CD14-positive monocyte (primary cell): ENCODE data around the gene ASZ1. TPM values are rescaled to one million over a fixed set of nuclear protein-coding genes. Genes with fewer than 3 reads are reported as not detected.

Experiments
- DNase-seq, 3 donors: peaks; one replicate each; pipeline ENCODE4 v3.0.0-alpha.2; 2011 to 2022
- H2AFZ ChIP-seq: 2 replicates; pipeline ENCODE4 v1.6.0; 2012; ENCODE audit warnings: mild to moderate bottlenecking, low read depth, low read length, inconsistent platforms; ENCODE audit not compliant: insufficient read depth, poor library complexity, severe bottlenecking
- H3K27ac ChIP-seq, 2 donors: 1 replicate in 1 of 2; 2 replicates in 1 of 2; pipeline ENCODE4 v1.5.1; 2012 to 2013; ENCODE audit warnings: low read length in 2 of 2, control low read depth in 1 of 2, inconsistent platforms in 1 of 2, low read depth in 1 of 2, mild to moderate bottlenecking in 1 of 2
- H3K27me3 ChIP-seq, 2 donors: one replicate each; pipeline versions ENCODE4 v1.6.0 to v1.6.1; 2011 to 2013; ENCODE audit warnings: low read length in 2 of 2; ENCODE audit not compliant: control insufficient read depth in 2 of 2, insufficient read depth in 2 of 2
- H3K36me3 ChIP-seq, 2 donors: replicated peaks in 1 of 2; 1 replicate in 1 of 2; 2 replicates in 1 of 2; pipeline versions ENCODE4 v1.5.1 to v1.6.1; 2012 to 2013; ENCODE audit warnings: low read length in 2 of 2, control low read depth in 1 of 2, inconsistent platforms in 1 of 2, mild to moderate bottlenecking in 1 of 2; ENCODE audit not compliant: insufficient read depth in 2 of 2, control insufficient read depth in 1 of 2
- H3K4me1 ChIP-seq, 2 donors: 1 replicate in 1 of 2; 2 replicates in 1 of 2; pipeline versions ENCODE4 v1.5.1 to v1.6.1; 2012 to 2013; ENCODE audit warnings: low read length in 2 of 2, control low read depth in 1 of 2, inconsistent platforms in 1 of 2, mild to moderate bottlenecking in 1 of 2, moderate library complexity in 1 of 2; ENCODE audit not compliant: insufficient read depth in 2 of 2, control insufficient read depth in 1 of 2
- H3K4me2 ChIP-seq: replicated peaks from 2 replicates; pipeline ENCODE3; 2012; ENCODE audit warnings: low read length, moderate library complexity, mild to moderate bottlenecking; ENCODE audit not compliant: poor library complexity, severe bottlenecking; ENCODE audit errors: extremely low read depth
- H3K4me3 ChIP-seq, 3 experiments: fragments of 200-600 bp in 1 of 3; sonication (generic) in 1 of 3; replicated peaks in 1 of 3; 1 replicate in 2 of 3; 2 replicates in 1 of 3; pipeline ENCODE4 v1.5.1; 2011 to 2013; ENCODE audit warnings: low read length in 3 of 3, mild to moderate bottlenecking in 3 of 3, control low read depth in 2 of 3, low read depth in 2 of 3, inconsistent platforms in 1 of 3, moderate library complexity in 1 of 3
- H3K79me2 ChIP-seq: 2 replicates; pipeline ENCODE4 v1.6.0; 2012; ENCODE audit warnings: mild to moderate bottlenecking, control low read depth, inconsistent platforms, low read length, moderate library complexity; ENCODE audit not compliant: insufficient read depth
- H3K9ac ChIP-seq: 2 replicates; pipeline ENCODE4 v1.6.0; 2017; ENCODE audit warnings: low read length, mild to moderate bottlenecking; ENCODE audit not compliant: insufficient read depth, poor library complexity, severe bottlenecking
- H3K9me3 ChIP-seq, 2 donors: replicated peaks in 1 of 2; 1 replicate in 1 of 2; 2 replicates in 1 of 2; pipeline versions ENCODE4 v1.5.1 to v1.6.1; 2012 to 2013; ENCODE audit warnings: low read length in 2 of 2, control low read depth in 1 of 2; ENCODE audit not compliant: control insufficient read depth in 1 of 2, insufficient read depth in 1 of 2
- H4K20me1 ChIP-seq: 2 replicates; pipeline ENCODE4 v1.6.0; 2012; ENCODE audit warnings: mild to moderate bottlenecking, low read length, control low read depth, moderate library complexity; ENCODE audit not compliant: insufficient read depth
- H3K27ac Mint-ChIP-seq, 7 donors: one replicate each; pipeline ENCODE4 v1.8.0; 2020; ENCODE audit warnings: mild to moderate bottlenecking in 7 of 7, mixed read lengths in 7 of 7, moderate library complexity in 6 of 7, inconsistent platforms in 2 of 7
- H3K27me3 Mint-ChIP-seq, 3 donors: one replicate each; pipeline ENCODE4 v1.8.0; 2021 to 2022; ENCODE audit warnings: low read depth in 3 of 3, mild to moderate bottlenecking in 3 of 3, mixed read lengths in 3 of 3, moderate library complexity in 3 of 3, inconsistent platforms in 1 of 3
- H3K36me3 Mint-ChIP-seq, 2 donors: one replicate each; pipeline ENCODE4 v1.8.0; 2020; ENCODE audit warnings: mixed read lengths in 2 of 2, inconsistent platforms in 1 of 2, mild to moderate bottlenecking in 1 of 2
- H3K4me1 Mint-ChIP-seq: one replicate; pipeline ENCODE4 v1.8.0; 2020; ENCODE audit warnings: mild to moderate bottlenecking, mixed read lengths
- H3K4me3 Mint-ChIP-seq, 2 donors: one replicate each; pipeline ENCODE4 v1.8.0; 2020; ENCODE audit warnings: mild to moderate bottlenecking in 2 of 2, mixed read lengths in 2 of 2, moderate library complexity in 1 of 2
- H3K9me3 Mint-ChIP-seq, 7 donors: one replicate each; pipeline ENCODE4 v1.8.0; 2020 to 2022; ENCODE audit warnings: mixed read lengths in 7 of 7, mild to moderate bottlenecking in 6 of 7, moderate library complexity in 6 of 7, inconsistent platforms in 2 of 7
- CTCF ChIP-seq: fragments of 200-600 bp; IDR thresholded peaks from one replicate; pipeline ENCODE4 v1.8.0; 2022; ENCODE audit warnings: antibody characterized with exemption, mild to moderate bottlenecking
- WGBS: methylation state at CpG from one replicate; pipeline ENCODE4 v1.1.5; 2013; ENCODE audit warnings: missing lambda C conversion rate; ENCODE audit not compliant: insufficient coverage; 5-methylcytosine and 5-hydroxymethylcytosine counted together
- intact Hi-C, 2 donors: fragments of 100-400 bp; cut with micrococcal nuclease; formaldehyde crosslinking; loops; one replicate each; pipeline versions ENCODE4 v1.15.0 to v1.15.1; 2023
- polyA plus RNA-seq, 3 donors: library from polyadenylated mRNA; depleted of rRNA in 1 of 3; unstranded in 2 of 3; stranded (reverse) in 1 of 3; fragments of 300-500 nt in 2 of 3; fragments of >200 nt in 1 of 3; fragmentation: Illumina TruSeq in 2 of 3; gene quantifications; 1 replicate in 2 of 3; 2 replicates in 1 of 3; pipeline ENCODE4 v1.2.3, GENCODE V29; 2012 to 2021

ASZ1 gene
- polyA plus RNA-seq, 3 donors: not detected

- WGBS: under 1% methylated on average over 59 of the region's 60 CpGs
- no peak for TF ChIP-seq CTCF
- intact Hi-C loops: no loop called here
Observed at GRCh38 chr7:117322741-117323304, 104.5 kb downstream of the ASZ1 start, which contains the start of gene WNT2. WNT2 (minus strand) TSS chr7:117323058; CDS start chr7:117322989, 69 bp downstream.

DNA sequence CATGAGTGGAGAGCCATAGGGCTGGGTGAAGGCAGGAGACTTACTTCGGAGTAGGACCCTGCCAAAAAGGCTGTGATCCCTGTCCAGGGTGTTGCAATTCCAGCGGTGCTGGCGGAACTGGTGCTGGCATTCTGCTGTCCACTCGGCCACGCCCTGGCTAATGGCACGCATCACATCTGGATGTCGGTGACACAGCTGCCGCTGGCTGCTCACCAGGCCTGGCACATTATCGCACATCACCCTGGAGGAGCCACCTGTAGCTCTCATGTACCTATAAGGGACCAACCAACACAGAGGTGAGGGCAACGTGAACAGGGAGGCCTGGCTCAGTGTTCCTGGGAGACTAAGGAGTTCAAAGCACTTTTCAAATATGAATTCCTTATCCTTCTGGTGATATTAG lies 106.8 kb downstream of the ASZ1 start:
- Histone ChIP-seq H3K27me3 (peaks cover 42 to 62% of the 10 kb centered on the region in 2 donors), H3K4me1 (no peaks in the 10 kb centered on the region), H3K27ac (no peak overlapping the region), H4K20me1 (no peaks in the 10 kb centered on the region), H3K9ac (no peak overlapping the region), H3K79me2 (no peaks in the 10 kb centered on the region), H3K36me3 (no peaks in the 10 kb centered on the region), H2AFZ (no peak overlapping the region), H3K9me3 (peaks cover 3 to 15% of the 10 kb centered on the region in 2 donors), H3K4me2 (no peak overlapping the region), H3K4me3 (no peak overlapping the region)
- peaks cover 2% of the 10 kb centered on the region for H3K4me1 Mint-ChIP-seq
- WGBS: 91% methylated on average over 9 of the region's 10 CpGs
- H3K27ac Mint-ChIP-seq: no peak overlapping the region
- intact Hi-C loops: no loop called here
- peaks cover 0 to 2% of the 10 kb centered on the region in 2 donors for H3K36me3 Mint-ChIP-seq
- TF ChIP-seq CTCF: no peak
- H3K9me3 Mint-ChIP-seq: peaks cover 0 to 13% (median 3%) of the 10 kb centered on the region in 7 donors
- peak overlapping the region in 1 of 2 donors; percentile 9 for H3K4me3 Mint-ChIP-seq
- DNase-seq: no peak
- H3K27me3 Mint-ChIP-seq: peaks cover 44 to 62% (median 56%) of the 10 kb centered on the region in 3 donors

More at GRCh38 chr7:117322741-117323304, 104.5 kb downstream of the ASZ1 start, which contains the start of gene WNT2:
- H3K4me1 Mint-ChIP-seq: peaks cover 2% of the 10 kb centered on the region
- peaks cover 46 to 69% of the 10 kb centered on the region in 2 donors for H3K27me3 ChIP-seq
- no peak within 1 kb of the TSS for H3K27ac Mint-ChIP-seq
- H3K9me3 ChIP-seq: peaks cover 3 to 15% of the 10 kb centered on the region in 2 donors
- no peaks in the 10 kb centered on the region for H3K79me2 ChIP-seq
- H3K36me3 Mint-ChIP-seq: peaks cover 0 to 2% of the 10 kb centered on the region in 2 donors
- H4K20me1 ChIP-seq: no peaks in the 10 kb centered on the region
- H2AFZ ChIP-seq: no peak within 1 kb of the TSS
- peak within 1 kb of the TSS in 1 of 2 donors; percentile 85 for H3K4me3 Mint-ChIP-seq
- H3K9ac ChIP-seq: no peak within 1 kb of the TSS
- H3K9me3 Mint-ChIP-seq: peaks cover 0 to 20% (median 3%) of the 10 kb centered on the region in 7 donors
- no peaks in the 10 kb centered on the region for H3K4me1 ChIP-seq
- no peak for DNase-seq
- H3K27me3 Mint-ChIP-seq: peaks cover 47 to 70% (median 56%) of the 10 kb centered on the region in 3 donors
- no peaks in the 10 kb centered on the region for H3K36me3 ChIP-seq
- no peak within 1 kb of the TSS for H3K27ac ChIP-seq
- no peak within 1 kb of the TSS for H3K4me2 ChIP-seq
- no peak within 1 kb of the TSS for H3K4me3 ChIP-seq
